GM19397 (cell line): Measurements from ENCODE around the gene DNAH12.

Experiments used
- ATAC-seq: cut with Tn5 transposase; IDR thresholded peaks from one replicate; pipeline ENCODE4 v1.9.1; 2021; ENCODE audit warnings: mild to moderate bottlenecking, moderate library complexity; ENCODE audit not compliant: unreplicated experiment

The DNAH12 gene

DNA sequence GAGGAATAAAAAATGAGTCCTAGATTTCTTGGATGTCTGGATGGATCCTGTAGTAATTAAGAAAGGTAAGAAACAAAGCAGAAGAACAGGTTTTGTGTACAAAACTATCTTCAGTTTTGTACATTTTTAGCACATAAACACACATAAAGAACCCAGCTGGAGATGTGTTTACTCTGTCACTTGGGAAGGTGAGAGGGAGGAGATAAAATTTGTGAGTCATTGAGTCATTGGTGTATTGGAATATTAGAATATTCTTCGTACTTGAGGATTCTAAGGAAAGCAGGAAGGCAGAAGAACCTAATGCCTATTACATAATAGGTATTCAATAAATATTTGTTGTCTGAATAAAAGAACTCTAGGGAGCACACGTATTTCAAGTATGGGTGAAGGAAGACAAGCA, 299.2 kb downstream of the DNAH12 start:
- ATAC-seq, result no peak
